Karpas-422 (cell line): ENCODE measurements around the gene TOGARAM2. TPM values are rescaled to one million over a fixed set of nuclear protein-coding genes. Genes with fewer than 3 reads are reported as not detected.
A peak's percentile ranks its signal among the peaks of the same experiment; 100 is the strongest.

Source experiments
- DNase-seq: peaks from one replicate; pipeline ENCODE4 v3.0.0-alpha.2; 2015
- H2AFZ ChIP-seq: fragments of 200-600 bp; sonication (generic); 2 replicates; pipeline ENCODE4 v1.6.1; 2014; ENCODE audit warnings: antibody characterized with exemption, low read length, mixed read lengths
- H3K27ac ChIP-seq: fragments of 200-600 bp; sonication (generic); 2 replicates; pipeline ENCODE4 v1.5.1; 2014; ENCODE audit warnings: mild to moderate bottlenecking, low read length, moderate library complexity
- H3K27me3 ChIP-seq: fragments of 200-600 bp; sonication (generic); 2 replicates; pipeline ENCODE4 v1.6.1; 2014; ENCODE audit warnings: low read length, mixed read lengths
- H3K36me3 ChIP-seq: fragments of 200-600 bp; sonication (generic); 2 replicates; pipeline ENCODE4 v1.6.1; 2014; ENCODE audit warnings: low read length, mixed read lengths; ENCODE audit not compliant: insufficient read depth
- H3K4me1 ChIP-seq: fragments of 200-600 bp; sonication (generic); 2 replicates; pipeline ENCODE4 v1.6.1; 2014; ENCODE audit warnings: mild to moderate bottlenecking, low read length, mixed read lengths
- H3K4me2 ChIP-seq: fragments of 200-600 bp; sonication (generic); 2 replicates; pipeline ENCODE4 v1.6.1; 2014; ENCODE audit warnings: low read length, low read depth, mild to moderate bottlenecking; ENCODE audit not compliant: poor library complexity, severe bottlenecking
- H3K4me3 ChIP-seq: fragments of 200-600 bp; sonication (generic); 2 replicates; pipeline ENCODE4 v1.5.1; 2014; ENCODE audit warnings: mild to moderate bottlenecking, antibody characterized with exemption, low read length, mixed read lengths
- H3K79me2 ChIP-seq: fragments of 200-600 bp; sonication (generic); 2 replicates; pipeline ENCODE4 v1.6.1; 2014; ENCODE audit warnings: mild to moderate bottlenecking, low read length, mixed read lengths
- H3K9ac ChIP-seq: fragments of 200-600 bp; sonication (generic); 2 replicates; pipeline ENCODE4 v1.6.0; 2014; ENCODE audit warnings: low read length
- H3K9me2 ChIP-seq: fragments of 200-600 bp; sonication (generic), shearing (Covaris generic); replicated peaks from 2 replicates; pipeline ENCODE4 v1.6.0; 2014; ENCODE audit warnings: mild to moderate bottlenecking, low read length, moderate library complexity; ENCODE audit not compliant: insufficient read depth
- H3K9me3 ChIP-seq: fragments of 300-700, 200-600 bp; sonication (generic); 2 replicates; pipeline ENCODE4 v1.6.1; 2014; ENCODE audit warnings: low read length, mixed read lengths
- H4K20me1 ChIP-seq: fragments of 200-600 bp; sonication (generic); 2 replicates; pipeline ENCODE4 v1.6.1; 2014; ENCODE audit warnings: mild to moderate bottlenecking, antibody characterized with exemption, low read length, low read depth; ENCODE audit not compliant: insufficient read depth
- total RNA-seq: library from RNA; depleted of rRNA; stranded (reverse); fragments of >200 nt; shearing (Covaris generic); gene quantifications from 2 replicates; pipeline ENCODE4 v1.2.3, GENCODE V29; 2014; ENCODE audit warnings: low replicate concordance

The TOGARAM2 gene
- total RNA-seq, 1 experiment from 2014 or later, result not detected

DNA sequence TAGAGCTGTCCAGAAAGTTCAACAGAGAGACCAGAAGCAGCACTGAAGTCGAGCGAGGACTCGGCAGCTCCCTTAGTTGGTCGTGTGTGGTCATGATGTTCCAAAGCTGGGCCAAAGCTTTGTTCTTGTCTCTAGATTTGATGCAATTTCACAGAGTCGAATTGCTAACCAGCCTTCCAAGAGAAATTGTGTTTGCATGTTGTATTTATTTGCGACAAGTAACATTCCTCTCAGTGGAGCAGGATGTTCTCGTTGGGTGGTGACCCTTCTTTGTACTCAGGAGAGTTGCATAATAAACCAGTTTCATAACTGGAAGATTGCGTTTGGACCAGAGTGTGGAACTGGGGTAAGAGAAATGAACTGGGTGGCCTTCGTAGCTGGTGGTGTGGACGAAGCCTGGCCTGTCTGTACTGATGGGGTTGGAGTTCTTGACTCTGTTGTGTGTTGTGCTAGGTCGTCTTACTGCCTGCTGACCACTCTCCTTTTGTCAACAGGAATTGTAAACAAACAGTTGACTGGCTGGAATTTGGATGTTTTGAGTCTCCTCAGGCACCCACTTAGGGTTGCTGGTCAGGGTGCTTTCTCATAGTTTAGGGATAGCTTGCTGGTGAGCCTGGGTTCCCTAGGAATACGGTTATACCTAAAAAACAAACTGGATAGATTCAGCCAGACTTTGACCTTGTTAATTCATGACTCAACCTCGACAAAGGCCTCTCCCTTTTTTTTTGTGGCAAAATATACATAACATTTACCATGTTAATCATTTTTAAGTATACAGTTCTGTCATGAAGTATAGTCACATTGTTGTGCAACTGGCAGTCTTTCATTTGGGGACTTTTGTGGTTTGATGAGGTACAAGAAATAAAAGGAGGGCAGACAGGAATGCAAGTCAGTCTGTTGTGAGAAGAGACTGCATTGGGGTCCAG, 28.9 kb upstream of the TOGARAM2 start:
- no peak overlapping the region for H3K4me2 ChIP-seq
- H3K4me3 ChIP-seq, result no peak overlapping the region
- DNase-seq, result no peak
- peaks cover 18% of the 10 kb centered on the region for H3K4me1 ChIP-seq
- no peaks in the 10 kb centered on the region for H3K9me3 ChIP-seq
- H3K36me3 ChIP-seq, result peaks cover 17% of the 10 kb centered on the region
- H2AFZ ChIP-seq, result no peak overlapping the region
- peaks cover 17% of the 10 kb centered on the region for H4K20me1 ChIP-seq
- H3K9me2 ChIP-seq, result no peaks in the 10 kb centered on the region
- no peak overlapping the region for H3K9ac ChIP-seq
- H3K27me3 ChIP-seq, result no peaks in the 10 kb centered on the region
- no peak overlapping the region for H3K27ac ChIP-seq
- no peaks in the 10 kb centered on the region for H3K79me2 ChIP-seq

GRCh38 chr2:28952836-28953211, 28.3 kb upstream of the TOGARAM2 start:
- no peak for DNase-seq
- Histone ChIP-seq H4K20me1 (peaks cover 20% of the 10 kb centered on the region), H3K4me2 (no peak overlapping the region), H3K27ac (no peak overlapping the region), H3K4me1 (peaks cover 18% of the 10 kb centered on the region), H3K79me2 (no peaks in the 10 kb centered on the region), H3K27me3 (no peaks in the 10 kb centered on the region), H3K9ac (no peak overlapping the region), H3K4me3 (no peak overlapping the region), H3K9me2 (no peaks in the 10 kb centered on the region), H3K36me3 (peaks cover 13% of the 10 kb centered on the region; the same call in 1 of the 2 replicates), H3K9me3 (no peaks in the 10 kb centered on the region), H2AFZ (no peak overlapping the region)

DNA sequence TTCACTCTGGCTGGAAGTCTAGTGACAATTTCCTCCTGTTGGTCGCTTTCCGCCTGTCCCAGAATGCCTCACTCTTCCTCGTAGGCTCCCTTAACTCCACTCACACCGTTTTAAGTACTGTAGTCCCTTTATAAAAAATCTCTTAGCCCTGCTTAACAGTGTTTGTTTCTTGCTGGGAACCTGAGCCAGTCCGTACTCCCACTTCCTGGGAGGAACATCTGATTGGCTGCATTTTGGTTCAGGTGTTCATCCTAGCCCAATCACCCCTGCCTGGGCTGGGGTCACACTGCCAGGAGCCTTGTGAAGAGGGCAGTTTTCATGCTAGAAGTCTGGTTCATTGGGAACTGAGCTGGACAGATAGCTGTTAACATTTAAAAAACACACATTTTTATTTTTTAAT, 25.6 kb upstream of the TOGARAM2 start:
- no peaks in the 10 kb centered on the region for H3K9me2 ChIP-seq
- H3K4me1 ChIP-seq, result peaks cover 18% of the 10 kb centered on the region
- no peaks in the 10 kb centered on the region for H3K27me3 ChIP-seq
- H3K27ac ChIP-seq, result no peak overlapping the region
- no peak overlapping the region for H2AFZ ChIP-seq
- H3K36me3 ChIP-seq, result no peaks in the 10 kb centered on the region
- H4K20me1 ChIP-seq, result peaks cover 14% of the 10 kb centered on the region
- no peak for DNase-seq
- no peak overlapping the region for H3K4me3 ChIP-seq
- H3K9ac ChIP-seq, result no peak overlapping the region
- H3K9me3 ChIP-seq, result no peaks in the 10 kb centered on the region
- peak overlapping the region; percentile 55 for H3K4me2 ChIP-seq
- no peaks in the 10 kb centered on the region for H3K79me2 ChIP-seq

- H3K27me3 ChIP-seq, result no peaks in the 10 kb centered on the region
- H4K20me1 ChIP-seq, result peaks cover 13% of the 10 kb centered on the region; the same call in 1 of the 2 replicates
- peak; percentile 80 for DNase-seq
- H3K9me2 ChIP-seq, result no peaks in the 10 kb centered on the region
- H3K36me3 ChIP-seq, result no peaks in the 10 kb centered on the region
- H3K9me3 ChIP-seq, result no peaks in the 10 kb centered on the region
- peaks cover 18% of the 10 kb centered on the region for H3K4me1 ChIP-seq
- peak overlapping the region; percentile 36; the same call in 1 of the 2 replicates for H3K9ac ChIP-seq
- no peaks in the 10 kb centered on the region for H3K79me2 ChIP-seq
- peak overlapping the region; percentile 55 for H3K4me2 ChIP-seq
- H3K4me3 ChIP-seq, result peak overlapping the region; percentile 51
- no peak overlapping the region for H3K27ac ChIP-seq
- H2AFZ ChIP-seq, result peak overlapping the region; percentile 82; the same call in 1 of the 2 replicates
Observed at GRCh38 chr2:28956415-28956826, 24.7 kb upstream of the TOGARAM2 start.

DNA sequence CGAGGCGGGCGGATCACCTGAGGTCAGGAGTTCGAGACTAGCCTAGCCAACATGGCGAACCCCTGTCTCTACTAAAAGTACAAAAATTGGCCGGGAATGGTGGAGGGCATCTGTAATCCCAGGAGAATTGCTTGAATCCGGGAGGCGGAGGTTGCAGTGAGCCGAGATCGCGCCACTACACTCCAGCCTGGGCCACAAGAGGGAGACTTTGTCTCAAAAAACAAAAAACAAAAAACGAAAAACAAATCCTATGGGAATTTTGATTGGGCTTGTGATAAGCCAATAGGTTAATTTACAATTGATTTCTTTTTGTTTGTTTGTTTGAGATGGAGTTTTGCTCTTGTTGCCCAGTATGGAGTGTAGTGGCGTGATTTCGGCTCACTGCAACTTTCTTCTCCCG, 24.2 kb upstream of the TOGARAM2 start:
- H3K27me3 ChIP-seq, result no peaks in the 10 kb centered on the region
- H3K9me3 ChIP-seq, result no peaks in the 10 kb centered on the region
- peaks cover 13% of the 10 kb centered on the region; the same call in 1 of the 2 replicates for H4K20me1 ChIP-seq
- H3K9me2 ChIP-seq, result no peaks in the 10 kb centered on the region
- DNase-seq, result peak; percentile 58
- peak overlapping the region; percentile 82; the same call in 1 of the 2 replicates for H2AFZ ChIP-seq
- H3K4me2 ChIP-seq, result peak overlapping the region; percentile 55
- H3K4me3 ChIP-seq, result peak overlapping the region; percentile 51
- peak overlapping the region; percentile 36; the same call in 1 of the 2 replicates for H3K9ac ChIP-seq
- H3K36me3 ChIP-seq, result no peaks in the 10 kb centered on the region
- H3K27ac ChIP-seq, result no peak overlapping the region
- peaks cover 18% of the 10 kb centered on the region for H3K4me1 ChIP-seq
- H3K79me2 ChIP-seq, result no peaks in the 10 kb centered on the region

DNA sequence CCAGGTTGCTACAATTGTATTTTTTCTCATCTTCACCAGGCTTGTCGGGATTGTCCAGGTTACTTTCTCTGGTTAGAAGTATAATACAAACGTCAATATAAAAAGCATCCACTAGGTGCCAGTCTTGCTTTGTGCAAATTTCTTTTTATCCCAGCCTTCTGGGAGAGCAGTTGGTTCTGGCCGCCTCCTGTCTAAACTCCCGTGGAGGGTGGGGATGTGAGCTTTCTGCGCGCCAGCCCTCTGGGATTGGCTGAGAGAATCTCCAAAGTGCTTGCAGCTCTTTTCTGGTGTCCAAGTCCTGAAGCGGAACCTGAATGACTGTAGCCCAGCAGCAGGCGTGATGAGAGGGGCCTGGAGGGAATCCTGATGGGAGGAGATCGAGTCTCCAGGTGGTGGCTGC, 22.4 kb upstream of the TOGARAM2 start:
- no peak overlapping the region for H3K4me3 ChIP-seq
- H3K27ac ChIP-seq, result no peak overlapping the region
- no peaks in the 10 kb centered on the region for H3K79me2 ChIP-seq
- no peak overlapping the region for H2AFZ ChIP-seq
- DNase-seq, result peak; percentile 87
- H3K9ac ChIP-seq, result no peak overlapping the region
- no peaks in the 10 kb centered on the region for H3K9me3 ChIP-seq
- no peaks in the 10 kb centered on the region for H3K27me3 ChIP-seq
- H4K20me1 ChIP-seq, result peaks cover 9% of the 10 kb centered on the region; the same call in 1 of the 2 replicates
- no peaks in the 10 kb centered on the region for H3K9me2 ChIP-seq
- H3K4me2 ChIP-seq, result no peak overlapping the region
- no peaks in the 10 kb centered on the region for H3K36me3 ChIP-seq
- peaks cover 18% of the 10 kb centered on the region for H3K4me1 ChIP-seq

DNA sequence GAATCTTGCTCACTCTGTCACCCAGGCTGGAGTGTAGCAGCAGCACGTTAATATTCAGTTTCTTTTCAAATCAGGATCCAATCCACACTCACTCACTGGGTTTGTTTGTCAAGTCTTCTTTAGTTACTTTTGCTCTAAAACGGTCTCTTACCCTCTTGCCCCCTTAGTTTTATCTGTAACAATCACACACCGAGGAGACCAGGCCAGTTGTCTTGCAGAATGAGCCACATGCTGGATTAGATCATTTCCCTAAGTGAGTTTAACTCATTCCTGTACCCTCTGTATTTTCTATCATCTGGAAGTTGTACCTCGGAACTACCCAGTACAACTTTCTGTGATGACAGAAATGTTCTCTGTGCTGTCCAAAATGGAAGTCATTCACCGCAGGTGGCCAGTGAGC, 20.7 kb upstream of the TOGARAM2 start:
- H3K4me3 ChIP-seq, result no peak overlapping the region
- no peaks in the 10 kb centered on the region for H3K9me2 ChIP-seq
- H3K36me3 ChIP-seq, result no peaks in the 10 kb centered on the region
- no peak overlapping the region for H3K27ac ChIP-seq
- no peaks in the 10 kb centered on the region for H3K79me2 ChIP-seq
- peaks cover 14% of the 10 kb centered on the region for H3K4me1 ChIP-seq
- H2AFZ ChIP-seq, result no peak overlapping the region
- H4K20me1 ChIP-seq, result peaks cover 9% of the 10 kb centered on the region; the same call in 1 of the 2 replicates
- H3K4me2 ChIP-seq, result no peak overlapping the region
- no peaks in the 10 kb centered on the region for H3K27me3 ChIP-seq
- H3K9me3 ChIP-seq, result no peaks in the 10 kb centered on the region
- no peak overlapping the region for H3K9ac ChIP-seq
- DNase-seq, result no peak

GRCh38 chr2:28962505-28962904, 18.6 kb upstream of the TOGARAM2 start:
- Histone ChIP-seq H4K20me1 (peaks cover 7% of the 10 kb centered on the region; the same call in 1 of the 2 replicates), H3K36me3 (no peaks in the 10 kb centered on the region), H3K9ac (no peak overlapping the region), H3K79me2 (no peaks in the 10 kb centered on the region), H3K9me3 (no peaks in the 10 kb centered on the region), H3K27ac (no peak overlapping the region), H3K4me1 (no peaks in the 10 kb centered on the region), H3K27me3 (no peaks in the 10 kb centered on the region), H3K4me3 (no peak overlapping the region), H2AFZ (no peak overlapping the region), H3K9me2 (no peaks in the 10 kb centered on the region), H3K4me2 (no peak overlapping the region)
- no peak for DNase-seq
